SK-MEL-5 (cell line): ENCODE data around the gene STEAP2. TPM values are rescaled to one million over a fixed set of nuclear protein-coding genes. Genes with fewer than 3 reads are reported as not detected.

Experiments used
- DNase-seq: peaks from one replicate; pipeline ENCODE4 v3.0.0-alpha.2; 2016; ENCODE audit warnings: low read depth, low spot score
- in situ Hi-C: cut with HindIII; loops from 2 replicates; pipeline ENCODE4 v1.10.0; 2016; ENCODE audit warnings: low sequenced_read_pairs, high pct_unique_total_duplicates, low pct_unique_long_range_greater_than_20kb
- total RNA-seq: library from RNA; depleted of rRNA; stranded (reverse); fragments of >200 nt; shearing (Covaris generic); gene quantifications from 2 replicates; pipeline ENCODE4 v1.2.3, GENCODE V29; 2014

STEAP2 gene
- total RNA-seq, 1 experiment from 2014 or later, result 2.0 TPM

DNA sequence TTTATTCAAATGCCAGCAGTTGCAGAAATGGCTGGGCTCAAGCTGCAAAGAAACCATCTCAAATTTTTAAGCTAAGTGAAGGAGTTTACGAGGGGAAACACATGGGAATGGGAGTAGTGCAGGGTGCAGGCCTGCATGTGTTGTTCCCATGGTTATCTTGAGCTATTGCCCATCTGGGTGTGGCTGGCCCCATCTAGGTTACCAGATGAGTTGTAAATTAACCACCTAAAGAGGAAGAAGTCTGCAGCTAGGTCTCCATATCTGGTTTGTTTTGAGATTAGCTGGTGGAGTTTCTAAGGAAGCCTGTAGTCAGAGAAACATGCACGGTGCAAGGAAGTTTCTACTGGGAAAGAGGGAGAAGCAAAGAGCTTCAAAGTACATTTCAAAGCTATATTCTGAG, 23.3 kb upstream of the STEAP2 start:
- no peak for DNase-seq
- in situ Hi-C loops, result no loop called here

DNA sequence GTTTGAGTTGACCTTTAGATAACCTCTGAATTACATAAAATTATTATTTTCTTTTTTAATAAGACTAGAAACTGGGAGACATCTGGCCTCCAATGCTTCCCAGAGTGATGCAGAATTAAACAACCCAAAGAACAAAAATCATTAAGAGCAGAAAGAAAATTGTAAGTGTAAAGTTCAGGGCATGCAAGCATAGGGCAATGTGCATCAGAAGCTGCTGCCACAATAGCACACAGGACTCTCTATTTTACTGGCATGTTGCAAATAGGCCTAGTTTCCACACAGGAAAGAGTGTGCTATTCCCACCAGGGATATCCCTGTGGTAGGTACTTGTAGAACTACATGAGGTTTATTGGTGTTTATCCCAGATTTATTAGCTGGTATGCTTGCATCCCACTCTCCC, 20.5 kb upstream of the STEAP2 start:
- DNase-seq, result no peak
- in situ Hi-C loops, result no loop called here

DNA sequence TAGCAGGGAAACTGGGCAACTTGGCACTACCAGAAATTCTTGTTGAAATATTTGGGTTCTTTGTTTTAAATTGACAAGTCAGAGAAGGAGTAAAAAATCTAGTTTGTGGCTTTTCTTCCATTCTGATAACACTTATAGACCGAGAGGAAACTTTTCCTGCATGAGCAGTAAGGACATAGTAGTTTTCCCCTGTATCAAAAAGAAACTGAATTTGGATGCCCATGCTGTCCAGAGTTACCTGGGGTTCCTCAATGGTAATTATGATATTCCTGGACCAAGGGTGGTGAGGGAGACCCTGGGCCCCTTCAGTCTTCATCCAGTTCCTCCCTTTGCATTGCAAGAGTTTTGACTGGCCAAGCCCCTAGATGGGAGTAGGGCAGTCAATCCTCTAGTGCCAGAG, 19.9 kb upstream of the STEAP2 start:
- in situ Hi-C loops, result no loop called here
- no peak for DNase-seq

DNA sequence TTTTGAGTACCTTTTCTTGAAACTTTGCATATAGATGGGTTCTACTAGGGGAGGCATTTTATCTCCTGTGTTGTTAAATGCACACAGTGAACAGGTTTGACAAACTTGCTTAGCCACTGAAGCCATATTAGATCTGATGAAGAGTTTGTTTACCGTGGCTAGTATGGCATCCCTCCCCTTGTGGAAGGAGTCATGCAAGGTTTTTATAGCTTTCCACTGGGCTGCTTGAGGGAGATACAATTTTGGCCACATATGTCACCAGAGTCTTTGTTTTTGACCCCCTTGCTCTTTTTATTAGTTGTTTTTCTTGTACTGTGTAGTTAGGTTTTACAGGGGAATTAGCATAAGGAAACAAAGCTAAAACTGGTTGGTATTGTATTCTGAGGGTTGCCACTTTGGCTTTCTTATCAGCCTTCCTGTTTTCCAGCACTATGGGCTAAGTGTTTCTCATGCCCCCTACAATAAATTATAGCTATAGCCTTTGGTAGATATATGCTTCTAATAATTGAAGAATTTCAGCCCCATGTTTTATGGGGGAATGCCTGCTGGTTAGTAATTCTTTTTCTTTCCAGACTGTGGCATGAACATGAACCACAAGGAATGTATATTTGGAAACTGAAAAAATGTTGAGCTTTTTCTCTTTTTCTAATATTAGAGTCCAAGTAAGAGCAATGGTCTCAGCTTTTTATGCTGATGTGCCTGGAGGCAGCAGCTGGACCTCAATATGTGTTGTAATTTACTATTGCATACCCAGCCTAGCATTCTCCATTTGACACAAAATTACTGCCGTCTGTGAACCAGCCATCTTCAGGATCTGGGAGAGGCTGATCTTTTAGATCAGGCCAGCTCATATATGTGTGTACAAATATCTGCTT, 18.4 kb upstream of the STEAP2 start:
- in situ Hi-C loops, result no loop called here
- DNase-seq, result no peak

DNA sequence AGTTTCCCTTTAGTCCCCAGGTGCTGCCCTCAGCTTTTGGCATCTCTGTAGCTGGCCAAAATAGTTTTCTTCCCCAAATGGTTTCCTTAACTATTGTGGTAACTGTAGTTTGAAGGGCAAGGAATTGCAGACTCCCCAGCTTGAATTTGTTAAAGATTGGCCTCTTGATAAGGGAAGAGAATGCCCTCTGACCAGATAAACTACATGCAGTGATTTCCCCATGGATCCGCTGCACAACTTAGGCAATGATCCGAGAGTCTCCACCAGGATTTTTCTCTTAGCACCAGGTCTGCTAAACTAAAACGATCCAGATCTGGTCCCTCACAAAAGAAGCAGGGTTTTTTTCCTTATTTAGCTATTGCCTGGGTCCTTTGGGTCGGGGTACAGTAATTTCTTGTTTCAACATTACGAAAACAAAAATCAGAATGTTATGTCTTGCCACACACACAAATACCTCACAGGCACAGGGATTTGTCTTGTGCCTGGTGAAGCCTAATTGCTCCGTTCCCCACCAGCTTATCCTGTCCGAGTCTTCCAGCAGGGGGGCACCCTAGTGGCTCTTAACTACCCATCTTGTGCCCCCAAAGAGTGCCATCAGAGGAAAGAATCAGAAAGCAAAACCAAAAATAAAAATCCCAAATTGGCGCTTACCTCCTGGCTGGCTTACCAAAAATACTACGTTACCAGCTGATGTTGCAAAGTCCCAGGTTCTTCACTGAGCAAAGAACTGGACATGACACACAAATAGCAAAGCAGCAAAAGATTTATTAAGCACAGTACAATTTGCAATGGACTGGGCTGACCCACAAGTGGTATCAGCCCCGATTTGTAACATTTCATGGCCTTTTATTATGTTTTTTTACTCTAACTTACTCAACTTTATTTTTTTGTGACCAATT, 16.4 kb upstream of the STEAP2 start:
- in situ Hi-C loops, result no loop called here

DNA sequence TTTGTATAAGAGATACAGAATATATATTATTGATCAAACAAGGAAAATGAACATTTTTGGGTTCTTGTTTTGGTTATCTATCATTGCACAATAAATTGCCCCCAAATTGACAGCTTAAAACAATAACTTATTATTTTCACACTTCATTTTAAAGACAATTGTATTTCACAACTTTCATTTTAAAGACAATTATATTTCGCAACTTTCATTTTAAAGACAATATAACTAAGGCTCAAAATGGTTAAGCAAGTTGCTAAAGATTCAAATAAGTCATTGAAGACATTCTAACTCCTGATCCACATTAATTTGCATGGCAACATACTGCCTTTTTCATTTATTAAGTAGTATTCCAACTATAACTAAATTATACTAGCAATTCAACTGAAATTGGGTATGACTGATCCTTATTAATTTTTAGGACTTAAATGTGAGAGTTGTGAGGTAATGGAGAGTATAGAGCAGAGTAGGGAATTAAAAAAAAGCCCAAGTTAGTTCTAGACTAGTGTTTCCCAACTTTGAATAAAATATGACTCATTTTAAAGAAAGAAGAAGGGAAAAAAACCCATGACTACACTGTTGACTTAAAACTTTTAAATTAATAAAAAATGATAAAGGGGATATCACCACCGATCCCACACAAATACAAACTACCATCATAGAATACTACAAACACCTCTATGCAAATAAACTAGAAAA, 9.9 kb upstream of the STEAP2 start:
- in situ Hi-C loops, result no loop called here

More for the DNA sequence above, 16.4 kb upstream of the STEAP2 start:
- no peak for DNase-seq

DNA sequence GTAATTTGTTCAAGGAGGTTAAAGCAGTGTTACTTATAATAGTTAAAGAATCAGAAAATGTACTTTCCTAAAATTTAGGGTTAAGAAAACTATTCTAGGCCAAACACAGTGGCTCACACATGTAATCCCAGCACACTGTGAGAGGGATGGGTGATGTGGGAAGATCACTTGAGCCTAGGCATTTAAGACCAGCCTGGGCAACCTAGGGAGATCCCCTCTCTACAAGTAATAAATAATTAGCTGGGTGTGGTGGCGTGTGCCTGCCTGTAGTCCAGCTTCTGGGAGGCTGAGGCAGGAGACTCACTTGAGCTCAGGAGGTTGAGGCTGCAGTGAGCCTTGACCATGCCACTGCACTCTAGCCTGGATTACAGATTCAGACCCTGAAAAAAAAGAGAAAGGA, 3.6 kb upstream of the STEAP2 start:
- no peak for DNase-seq
- in situ Hi-C loops, result no loop called here

More for the DNA sequence above, 9.9 kb upstream of the STEAP2 start:
- DNase-seq, result no peak

DNA sequence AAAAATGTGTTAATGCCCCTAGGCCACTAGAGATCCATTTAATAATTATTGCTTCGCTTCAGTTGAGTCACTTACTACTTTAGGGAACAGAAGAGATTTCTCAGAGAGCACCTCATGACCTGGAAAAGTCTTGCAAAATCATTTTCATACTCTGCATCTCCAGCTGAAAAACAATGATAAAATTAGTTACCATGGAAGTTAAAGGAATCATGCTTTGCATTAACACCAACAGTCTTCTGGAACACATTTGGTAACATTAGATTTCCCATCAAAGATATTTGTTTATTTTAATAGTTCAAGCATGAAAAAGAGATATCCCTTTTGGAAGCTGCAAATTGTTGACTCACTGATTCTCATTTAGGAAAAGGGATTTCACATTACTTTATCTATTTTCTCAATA, 1.8 kb upstream of the STEAP2 start:
- in situ Hi-C loops, result no loop called here
- no peak for DNase-seq

DNA sequence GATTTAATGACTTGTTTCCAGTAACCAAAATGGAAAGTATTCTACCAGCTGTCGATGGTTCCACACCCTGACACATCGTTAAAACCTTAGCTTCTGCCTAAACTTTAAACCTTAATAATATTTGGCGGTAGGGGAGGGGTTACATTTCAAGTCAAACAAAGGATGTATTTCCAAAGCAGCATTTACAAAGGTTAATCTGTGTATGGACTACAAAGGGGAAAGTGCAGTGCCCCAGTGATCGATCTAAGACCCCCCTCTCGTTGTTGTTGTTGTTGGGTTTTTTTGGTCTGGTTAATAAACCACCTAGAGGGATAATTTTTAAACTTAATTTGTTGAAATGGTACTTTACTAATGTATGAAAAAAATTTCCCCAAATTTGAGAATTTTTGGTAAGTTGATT, 1.1 kb upstream of the STEAP2 start:
- in situ Hi-C loops, result no loop called here
- no peak for DNase-seq

DNA sequence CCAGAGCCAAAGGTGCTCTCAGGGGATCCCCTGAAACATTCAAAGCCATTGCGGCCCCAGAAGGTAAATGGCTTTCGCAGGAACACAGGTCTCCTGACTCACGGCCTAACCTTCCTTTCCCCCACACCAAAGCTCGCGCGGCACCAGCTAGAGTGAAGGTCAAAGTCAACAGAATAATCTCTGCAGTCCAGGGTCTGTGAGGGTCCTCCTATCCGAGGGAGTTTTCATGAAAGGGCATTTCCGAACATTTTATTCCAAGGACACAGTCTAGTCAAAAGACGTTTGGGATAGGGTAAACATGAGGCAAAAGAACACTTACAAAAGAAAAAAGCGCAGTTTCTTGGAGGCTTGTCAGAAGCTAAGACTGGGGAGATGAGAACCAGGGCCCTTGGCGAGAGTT, 559 bp upstream of the STEAP2 start:
- no peak for DNase-seq
- in situ Hi-C loops, result no loop called here

DNA sequence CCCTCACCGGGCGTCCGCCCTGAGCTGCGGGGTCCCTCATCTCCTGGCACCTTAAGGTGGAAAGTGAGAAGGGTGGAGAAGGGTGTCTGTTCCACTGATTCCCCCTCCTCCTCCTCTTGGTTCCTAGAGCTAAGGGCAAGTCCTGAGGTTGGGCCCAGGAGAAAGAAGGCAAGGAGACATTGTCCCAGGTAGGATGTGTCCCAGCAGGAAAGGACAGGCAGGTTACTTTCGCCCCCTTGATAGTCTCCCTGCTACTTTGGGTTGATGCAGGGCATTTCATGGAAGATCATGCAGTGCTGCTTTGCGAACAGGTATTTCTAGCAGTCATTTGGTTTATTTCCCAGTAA, 582 bp downstream of the STEAP2 start:
- in situ Hi-C loops, result no loop called here
- DNase-seq, result no peak

DNA sequence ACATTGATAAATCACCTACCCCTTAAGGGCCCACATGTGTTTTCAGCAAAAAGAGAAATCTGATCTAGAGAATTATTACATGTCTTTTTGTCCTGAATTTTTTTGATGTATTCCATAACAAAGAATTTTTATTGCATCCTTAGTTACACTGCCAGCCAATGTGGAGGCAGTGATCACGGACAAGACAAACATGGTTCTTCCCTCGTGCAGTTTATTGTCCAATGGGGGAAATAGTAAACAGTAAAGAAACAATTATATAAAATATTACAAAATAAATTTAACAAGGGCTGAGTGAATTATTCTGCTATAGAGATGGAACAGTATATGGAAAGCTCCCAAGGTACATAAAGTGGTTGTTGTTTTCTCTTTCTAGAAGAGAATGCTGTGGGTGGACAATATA, 2.0 kb downstream of the STEAP2 start:
- in situ Hi-C loops, result no loop called here
- DNase-seq, result no peak

DNA sequence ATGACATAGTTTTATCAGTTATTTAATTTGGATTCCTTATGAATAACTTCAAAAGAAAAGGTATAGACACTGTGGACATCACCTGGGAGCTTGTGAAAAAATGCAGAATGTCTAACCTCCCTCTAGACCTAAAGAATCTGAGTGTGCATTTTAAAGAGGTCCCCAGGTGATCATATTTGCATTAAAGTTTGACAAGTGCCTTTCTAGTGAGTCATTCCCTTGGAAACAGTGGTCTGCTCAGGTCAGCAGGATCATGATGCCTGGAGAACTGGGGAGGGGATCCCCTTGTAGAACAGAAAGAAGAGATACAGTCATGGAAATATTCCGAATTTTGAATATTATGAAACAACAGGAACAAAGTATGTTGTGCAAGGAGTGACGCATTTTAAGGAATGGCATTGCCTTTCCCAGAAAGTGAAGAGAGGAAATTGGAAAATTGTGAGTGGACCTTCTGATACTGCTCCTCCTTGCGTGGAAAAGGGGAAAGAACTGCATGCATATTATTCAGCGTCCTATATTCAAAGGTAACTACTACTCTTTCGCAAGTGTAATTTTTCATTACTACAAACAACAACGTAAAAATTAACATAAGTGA, 4.6 kb downstream of the STEAP2 start:
- in situ Hi-C loops, result no loop called here
- no peak for DNase-seq

DNA sequence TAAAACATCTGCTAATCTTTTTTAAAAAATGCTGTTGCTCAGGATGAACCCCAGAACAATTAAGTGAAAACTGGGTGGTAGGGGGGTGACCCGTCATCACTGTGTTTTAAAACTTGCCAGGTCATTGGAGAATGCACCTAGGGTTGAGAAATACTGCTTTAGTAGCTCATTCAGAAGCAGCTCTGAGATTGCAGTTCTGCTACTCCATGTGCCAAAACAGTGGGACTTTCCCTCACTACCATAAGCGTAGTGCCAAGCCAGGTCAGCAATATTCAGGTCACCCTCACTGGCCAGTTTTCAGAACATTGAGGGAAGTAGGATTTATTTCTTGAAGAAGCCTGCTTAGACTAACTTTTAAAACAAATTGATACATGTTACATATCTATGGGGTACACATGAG, 5.2 kb downstream of the STEAP2 start:
- in situ Hi-C loops, result no loop called here
- no peak for DNase-seq

DNA sequence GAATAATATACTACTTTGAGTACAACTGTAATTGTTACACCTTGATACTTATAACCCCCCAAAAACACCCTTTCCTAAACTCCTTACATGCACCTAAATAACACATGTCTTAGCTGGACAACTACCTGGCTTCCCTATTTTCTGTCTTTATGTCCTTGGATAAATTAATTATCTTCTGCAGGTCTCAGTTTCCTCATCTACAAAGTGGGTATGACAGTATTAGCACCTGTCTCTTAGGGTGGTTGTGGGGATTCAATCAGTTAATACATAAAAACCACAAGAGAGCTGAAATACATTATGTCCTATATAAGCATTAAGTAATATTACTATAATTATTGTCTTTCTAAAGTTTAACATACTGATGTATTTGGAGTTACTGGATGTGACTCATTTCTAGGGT, 10.8 kb downstream of the STEAP2 start:
- in situ Hi-C loops, result no loop called here
- no peak for DNase-seq

DNA sequence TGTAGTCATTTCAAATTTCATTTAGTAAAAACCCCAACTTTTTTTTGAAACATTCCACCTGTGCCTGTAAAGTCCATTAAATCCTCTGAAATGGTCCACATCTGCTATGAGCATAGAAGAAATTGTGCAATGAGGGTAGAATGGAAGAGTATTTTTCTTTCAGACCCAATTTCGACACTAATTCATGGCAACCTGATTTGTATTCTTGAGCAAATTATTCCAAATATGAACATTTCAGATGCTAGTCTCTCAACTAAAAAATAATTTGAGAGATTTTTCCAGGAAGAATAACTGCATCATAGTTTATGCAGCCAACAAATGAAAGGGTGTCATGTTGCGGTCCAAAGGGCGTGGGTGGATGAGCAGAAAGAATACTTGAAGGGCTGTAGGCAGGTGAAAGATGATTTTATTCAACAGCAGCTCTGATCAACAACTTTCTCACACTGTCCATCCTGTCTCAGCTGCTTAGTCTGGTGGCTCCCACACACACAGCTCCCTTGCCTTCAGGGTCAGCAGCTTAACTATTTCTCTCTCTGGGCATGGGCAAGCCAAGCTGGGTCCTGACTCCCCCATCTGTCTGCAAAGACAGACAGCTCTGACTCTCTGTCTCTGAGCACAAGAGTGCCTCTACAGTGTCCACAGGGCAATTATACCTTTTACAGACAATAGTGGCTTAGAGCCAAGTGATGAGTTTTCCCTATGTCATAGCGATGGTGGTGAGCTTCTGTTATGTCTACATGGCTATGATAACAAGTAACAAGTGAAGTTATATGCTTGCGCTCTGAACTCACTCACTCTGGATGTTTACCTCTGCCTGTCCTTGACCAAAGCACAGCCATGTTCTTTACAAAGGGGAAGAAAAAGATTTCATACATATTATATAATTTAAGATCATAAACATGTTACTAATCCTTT, 11.5 kb downstream of the STEAP2 start:
- DNase-seq, result no peak
- in situ Hi-C loops, result no loop called here

DNA sequence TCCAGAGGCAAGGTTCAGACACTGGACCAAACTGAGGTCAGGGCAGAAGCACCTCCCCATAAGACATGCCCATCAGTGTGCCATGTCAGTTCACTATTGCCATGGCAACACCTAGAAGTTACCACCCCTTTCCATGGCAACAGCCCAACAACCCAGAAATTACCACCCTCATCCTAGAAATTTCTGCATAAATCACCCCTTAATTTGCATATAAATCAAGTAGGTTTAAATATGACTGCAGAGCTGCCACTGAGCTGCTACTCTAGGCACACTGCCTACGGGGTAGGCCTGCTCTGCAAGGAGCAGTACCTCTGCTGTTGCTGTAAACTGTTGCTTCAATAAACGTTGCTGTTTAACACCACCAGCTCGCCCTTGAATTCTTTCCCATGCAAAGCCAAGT, 12.7 kb downstream of the STEAP2 start:
- no peak for DNase-seq
- in situ Hi-C loops, result no loop called here
